ENCODE results near the gene ELAPOR1. TPM values are rescaled to one million over a fixed set of nuclear protein-coding genes. Genes with fewer than 3 reads are reported as not detected.

Gene ELAPOR1
- total and polyA plus RNA-seq, 9 of the 15 experiments (the other 6 are each of a cell fraction or from before 2014, with no cell fraction given), result 0.07 to 1.2 (median 0.18) TPM

- TF ChIP-seq, protein P1, sequence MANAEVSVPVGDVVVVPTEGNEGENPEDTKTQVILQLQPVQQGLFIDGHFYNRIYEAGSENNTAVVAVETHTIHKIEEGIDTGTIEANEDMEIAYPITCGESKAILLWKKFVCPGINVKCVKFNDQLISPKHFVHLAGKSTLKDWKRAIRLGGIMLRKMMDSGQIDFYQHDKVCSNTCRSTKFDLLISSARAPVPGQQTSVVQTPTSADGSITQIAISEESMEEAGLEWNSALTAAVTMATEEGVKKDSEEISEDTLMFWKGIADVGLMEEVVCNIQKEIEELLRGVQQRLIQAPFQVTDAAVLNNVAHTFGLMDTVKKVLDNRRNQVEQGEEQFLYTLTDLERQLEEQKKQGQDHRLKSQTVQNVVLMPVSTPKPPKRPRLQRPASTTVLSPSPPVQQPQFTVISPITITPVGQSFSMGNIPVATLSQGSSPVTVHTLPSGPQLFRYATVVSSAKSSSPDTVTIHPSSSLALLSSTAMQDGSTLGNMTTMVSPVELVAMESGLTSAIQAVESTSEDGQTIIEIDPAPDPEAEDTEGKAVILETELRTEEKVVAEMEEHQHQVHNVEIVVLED (CRISPR knock-in tag; IDR thresholded peaks at IDR 0.05), result no peak
- TF ChIP-seq ZNF780A (CRISPR knock-in tag; IDR thresholded peaks at IDR 0.05), result no peak
- peak in 1 of 3 experiments; percentile 77 for TF ChIP-seq YY1 (IDR thresholded peaks at IDR 0.05; ENCODE audit: borderline replicate concordance in 1 of 3, control insufficient read depth in 1 of 3, extremely low read depth in 1 of 3, insufficient read depth in 3 of 3, insufficient read length in 1 of 3, insufficient replicate concordance in 2 of 3, low read depth in 1 of 3, low read length in 2 of 3)
- no peak for TF ChIP-seq GTF3C2 (IDR thresholded peaks at IDR 0.05; ENCODE audit: borderline replicate concordance, extremely low read depth, insufficient read length)
- TF ChIP-seq EHMT2 (IDR thresholded peaks at IDR 0.05), result peak; percentile 69; the same call in 1 of the 2 replicates
- TF ChIP-seq, protein P2, sequence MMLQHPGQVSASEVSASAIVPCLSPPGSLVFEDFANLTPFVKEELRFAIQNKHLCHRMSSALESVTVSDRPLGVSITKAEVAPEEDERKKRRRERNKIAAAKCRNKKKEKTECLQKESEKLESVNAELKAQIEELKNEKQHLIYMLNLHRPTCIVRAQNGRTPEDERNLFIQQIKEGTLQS (IDR thresholded peaks at IDR 0.05), result no peak
- TF ChIP-seq, protein P2 (CRISPR knock-in tag; conservative IDR thresholded peaks at IDR 0.05), result 0 out of 2 replicates have a peak, but pooled peaks have one; percentile 34
- TF ChIP-seq SAP30 (IDR thresholded peaks at IDR 0.05; ENCODE audit: borderline replicate concordance, insufficient read depth, low read depth, low read length, poor library complexity, severe bottlenecking), result no peak
- TF ChIP-seq SPI1 (IDR thresholded peaks at IDR 0.05; ENCODE audit: borderline replicate concordance, low read depth, low read length), result peak; percentile 94
- TF ChIP-seq TRIM24 (IDR thresholded peaks at IDR 0.05), result no peak
- 0 out of 2 replicates have a peak, but pooled peaks have one; percentile 19 for TF ChIP-seq CBFA2T3 (IDR thresholded peaks at IDR 0.05)
- TF ChIP-seq, protein P3, sequence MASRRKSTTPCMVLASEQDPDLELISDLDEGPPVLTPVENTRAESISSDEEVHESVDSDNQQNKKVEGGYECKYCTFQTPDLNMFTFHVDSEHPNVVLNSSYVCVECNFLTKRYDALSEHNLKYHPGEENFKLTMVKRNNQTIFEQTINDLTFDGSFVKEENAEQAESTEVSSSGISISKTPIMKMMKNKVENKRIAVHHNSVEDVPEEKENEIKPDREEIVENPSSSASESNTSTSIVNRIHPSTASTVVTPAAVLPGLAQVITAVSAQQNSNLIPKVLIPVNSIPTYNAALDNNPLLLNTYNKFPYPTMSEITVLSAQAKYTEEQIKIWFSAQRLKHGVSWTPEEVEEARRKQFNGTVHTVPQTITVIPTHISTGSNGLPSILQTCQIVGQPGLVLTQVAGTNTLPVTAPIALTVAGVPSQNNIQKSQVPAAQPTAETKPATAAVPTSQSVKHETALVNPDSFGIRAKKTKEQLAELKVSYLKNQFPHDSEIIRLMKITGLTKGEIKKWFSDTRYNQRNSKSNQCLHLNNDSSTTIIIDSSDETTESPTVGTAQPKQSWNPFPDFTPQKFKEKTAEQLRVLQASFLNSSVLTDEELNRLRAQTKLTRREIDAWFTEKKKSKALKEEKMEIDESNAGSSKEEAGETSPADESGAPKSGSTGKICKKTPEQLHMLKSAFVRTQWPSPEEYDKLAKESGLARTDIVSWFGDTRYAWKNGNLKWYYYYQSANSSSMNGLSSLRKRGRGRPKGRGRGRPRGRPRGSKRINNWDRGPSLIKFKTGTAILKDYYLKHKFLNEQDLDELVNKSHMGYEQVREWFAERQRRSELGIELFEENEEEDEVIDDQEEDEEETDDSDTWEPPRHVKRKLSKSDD (conservative IDR thresholded peaks at IDR 0.05; ENCODE audit: low read length), result 0 out of 2 replicates have a peak, but pooled peaks have one; percentile 26
- TF ChIP-seq ILK (tag; IDR thresholded peaks at IDR 0.05; ENCODE audit: borderline replicate concordance, low read depth), result no peak
- no peak for TF ChIP-seq YBX1 (IDR thresholded peaks at IDR 0.05)
- no peak for TF ChIP-seq SIN3A (IDR thresholded peaks at IDR 0.05; ENCODE audit: borderline replicate concordance in 2 of 2, control insufficient read depth in 1 of 2, low read depth in 2 of 2, low read length in 2 of 2)
Measured at GRCh38 chr1:109105881-109106280, 8.0 kb upstream of the ELAPOR1 start (continued).

All from K562 (cell line).